ENCODE results near the gene MYH15.

DNA sequence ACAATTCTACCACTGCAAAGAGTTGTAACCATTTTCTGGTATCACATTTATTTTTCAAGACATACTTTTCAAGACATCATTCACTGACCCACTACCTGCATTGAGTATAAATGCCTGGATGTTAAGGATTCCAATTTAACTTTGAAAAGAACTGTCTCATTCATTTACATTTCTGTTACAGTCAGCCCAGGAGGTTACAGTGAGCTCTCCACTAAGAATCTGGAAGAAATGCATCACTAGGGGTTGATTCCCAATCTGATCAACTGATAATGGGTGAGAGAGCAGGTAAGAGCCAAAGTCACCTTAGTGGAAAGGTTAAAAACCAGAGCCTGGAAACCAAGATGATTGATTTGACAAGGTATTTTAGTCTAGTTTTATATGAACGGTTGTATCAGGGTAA is 133.0 kb downstream of the MYH15 start:
- no peak for TF ChIP-seq POLR2A (IDR thresholded peaks at IDR 0.05)
- TF ChIP-seq POLR2AphosphoS5 (IDR thresholded peaks at IDR 0.05), result no peak
- TF ChIP-seq, protein P1, sequence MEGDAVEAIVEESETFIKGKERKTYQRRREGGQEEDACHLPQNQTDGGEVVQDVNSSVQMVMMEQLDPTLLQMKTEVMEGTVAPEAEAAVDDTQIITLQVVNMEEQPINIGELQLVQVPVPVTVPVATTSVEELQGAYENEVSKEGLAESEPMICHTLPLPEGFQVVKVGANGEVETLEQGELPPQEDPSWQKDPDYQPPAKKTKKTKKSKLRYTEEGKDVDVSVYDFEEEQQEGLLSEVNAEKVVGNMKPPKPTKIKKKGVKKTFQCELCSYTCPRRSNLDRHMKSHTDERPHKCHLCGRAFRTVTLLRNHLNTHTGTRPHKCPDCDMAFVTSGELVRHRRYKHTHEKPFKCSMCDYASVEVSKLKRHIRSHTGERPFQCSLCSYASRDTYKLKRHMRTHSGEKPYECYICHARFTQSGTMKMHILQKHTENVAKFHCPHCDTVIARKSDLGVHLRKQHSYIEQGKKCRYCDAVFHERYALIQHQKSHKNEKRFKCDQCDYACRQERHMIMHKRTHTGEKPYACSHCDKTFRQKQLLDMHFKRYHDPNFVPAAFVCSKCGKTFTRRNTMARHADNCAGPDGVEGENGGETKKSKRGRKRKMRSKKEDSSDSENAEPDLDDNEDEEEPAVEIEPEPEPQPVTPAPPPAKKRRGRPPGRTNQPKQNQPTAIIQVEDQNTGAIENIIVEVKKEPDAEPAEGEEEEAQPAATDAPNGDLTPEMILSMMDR (IDR thresholded peaks at IDR 0.05), result no peak
- TF ChIP-seq EP300 (IDR thresholded peaks at IDR 0.05), result no peak
